DOHH2 (cell line): ENCODE results near the gene TEX9.

Experiments
- CTCF ChIP-seq: fragments of 200-600 bp; sonication (generic); IDR thresholded peaks from one replicate; pipeline ENCODE4 v1.5.1; 2014; ENCODE audit warnings: antibody characterized with exemption, mild to moderate bottlenecking, low read depth, low read length; ENCODE audit not compliant: poor library complexity, severe bottlenecking
- EZH2phosphoT487 ChIP-seq: fragments of 200-600 bp; sonication (generic); IDR thresholded peaks from 2 replicates; pipeline ENCODE4 v1.6.1; 2017; ENCODE audit warnings: borderline replicate concordance, mild to moderate bottlenecking, antibody characterized with exemption, low read length, moderate library complexity, mixed read lengths

GRCh38 chr15:56467616-56468015 lies 102.4 kb downstream of the TEX9 start:
- no peak for TF ChIP-seq CTCF
- TF ChIP-seq EZH2phosphoT487 = no peak
